Muscle layer of colon (tissue), 2 donors: ENCODE results near the gene FAT1.

Source experiments
- H3K27ac ChIP-seq: one replicate; pipeline ENCODE4 v1.7.0; 2013; ENCODE audit warnings: low read depth, mild to moderate bottlenecking, low read length, moderate library complexity
- H3K27me3 ChIP-seq, 2 donors: one replicate each; pipeline ENCODE4 v1.7.0; 2013; ENCODE audit warnings: low read length in 2 of 2, mild to moderate bottlenecking in 2 of 2; ENCODE audit not compliant: insufficient read depth in 2 of 2, control insufficient read depth in 1 of 2
- H3K36me3 ChIP-seq: one replicate; pipeline ENCODE4 v1.7.0; 2013; ENCODE audit warnings: mild to moderate bottlenecking, low read length; ENCODE audit not compliant: insufficient read depth
- H3K4me1 ChIP-seq: one replicate; pipeline ENCODE4 v1.7.0; 2013; ENCODE audit warnings: mild to moderate bottlenecking, low read length; ENCODE audit not compliant: insufficient read depth
- H3K4me3 ChIP-seq, 2 donors: one replicate each; pipeline ENCODE4 v1.7.0; 2013; ENCODE audit warnings: low read length in 2 of 2, low read depth in 1 of 2, mild to moderate bottlenecking in 1 of 2, moderate library complexity in 1 of 2
- H3K9ac ChIP-seq: one replicate; pipeline ENCODE4 v1.7.0; 2013; ENCODE audit warnings: low read length
- H3K9me3 ChIP-seq: one replicate; pipeline ENCODE4 v1.7.0; 2013; ENCODE audit warnings: mild to moderate bottlenecking, low read length
- donor health status: abdominal sarcoma.
- donor health status: Adenocarcinoma of cecum.

FAT1 gene

GRCh38 chr4:186729856-186730255 lies 6.2 kb upstream of the FAT1 start:
- no peaks in the 10 kb centered on the region for H3K27me3 ChIP-seq
- no peaks in the 10 kb centered on the region for H3K9me3 ChIP-seq
- no peaks in the 10 kb centered on the region for H3K36me3 ChIP-seq
- H3K4me3 ChIP-seq = no peak overlapping the region
- H3K4me1 ChIP-seq = no peaks in the 10 kb centered on the region
- H3K9ac ChIP-seq = no peak overlapping the region
- no peak overlapping the region for H3K27ac ChIP-seq

- Histone ChIP-seq H3K4me3 (no peak overlapping the region), H3K27ac (no peak overlapping the region), H3K4me1 (no peaks in the 10 kb centered on the region), H3K36me3 (no peaks in the 10 kb centered on the region), H3K27me3 (no peaks in the 10 kb centered on the region), H3K9ac (no peak overlapping the region), H3K9me3 (no peaks in the 10 kb centered on the region)
Observed at GRCh38 chr4:186728631-186729271, 5.1 kb upstream of the FAT1 start.

- Histone ChIP-seq H3K27ac (no peak overlapping the region), H3K36me3 (no peaks in the 10 kb centered on the region), H3K4me3 (no peak overlapping the region), H3K27me3 (no peaks in the 10 kb centered on the region), H3K9me3 (no peaks in the 10 kb centered on the region), H3K4me1 (no peaks in the 10 kb centered on the region), H3K9ac (no peak overlapping the region)
Observed at GRCh38 chr4:186727977-186728519, 4.4 kb upstream of the FAT1 start.

GRCh38 chr4:186727169-186727976 lies 3.7 kb upstream of the FAT1 start:
- H3K27me3 ChIP-seq = no peaks in the 10 kb centered on the region
- peak overlapping the region; percentile 58 for H3K9ac ChIP-seq
- H3K27ac ChIP-seq = peak overlapping the region; percentile 90
- H3K4me3 ChIP-seq = peak overlapping the region; percentile 63 to 97
- H3K4me1 ChIP-seq = no peaks in the 10 kb centered on the region
- no peaks in the 10 kb centered on the region for H3K36me3 ChIP-seq
- no peaks in the 10 kb centered on the region for H3K9me3 ChIP-seq

GRCh38 chr4:186726426-186727168 lies 2.9 kb upstream of the FAT1 start:
- Histone ChIP-seq H3K4me1 (peaks cover 5% of the 10 kb centered on the region), H3K4me3 (peak overlapping the region; percentile 63 to 97), H3K36me3 (no peaks in the 10 kb centered on the region), H3K27me3 (no peaks in the 10 kb centered on the region), H3K9me3 (no peaks in the 10 kb centered on the region), H3K27ac (peak overlapping the region; percentile 90), H3K9ac (peak overlapping the region; percentile 58)

GRCh38 chr4:186725469-186726425 lies 2.1 kb upstream of the FAT1 start:
- H3K27ac ChIP-seq = peak overlapping the region; percentile 90
- H3K9me3 ChIP-seq = no peaks in the 10 kb centered on the region
- H3K27me3 ChIP-seq = no peaks in the 10 kb centered on the region
- no peaks in the 10 kb centered on the region for H3K36me3 ChIP-seq
- peak overlapping the region; percentile 58 for H3K9ac ChIP-seq
- H3K4me3 ChIP-seq = peak overlapping the region; percentile 63 to 97
- peaks cover 11% of the 10 kb centered on the region for H3K4me1 ChIP-seq

GRCh38 chr4:186724864-186725468 lies 1.3 kb upstream of the FAT1 start:
- no peaks in the 10 kb centered on the region for H3K9me3 ChIP-seq
- H3K4me1 ChIP-seq = peaks cover 11% of the 10 kb centered on the region
- peak overlapping the region; percentile 63 to 97 for H3K4me3 ChIP-seq
- H3K9ac ChIP-seq = peak overlapping the region; percentile 51
- no peaks in the 10 kb centered on the region for H3K36me3 ChIP-seq
- H3K27me3 ChIP-seq = no peaks in the 10 kb centered on the region
- H3K27ac ChIP-seq = peak overlapping the region; percentile 90

- H3K4me3 ChIP-seq = peak overlapping the region; percentile 63 to 97
- H3K9ac ChIP-seq = peak overlapping the region; percentile 51
- H3K27ac ChIP-seq = peak overlapping the region; percentile 90
- no peaks in the 10 kb centered on the region for H3K27me3 ChIP-seq
- peaks cover 11% of the 10 kb centered on the region for H3K4me1 ChIP-seq
- H3K36me3 ChIP-seq = no peaks in the 10 kb centered on the region
- H3K9me3 ChIP-seq = no peaks in the 10 kb centered on the region
Observed at GRCh38 chr4:186724058-186724863, 605 bp upstream of the FAT1 start.

- peak overlapping the region; percentile 63 to 66 for H3K4me3 ChIP-seq
- no peaks in the 10 kb centered on the region for H3K36me3 ChIP-seq
- H3K27me3 ChIP-seq = no peaks in the 10 kb centered on the region
- peak overlapping the region; percentile 90 for H3K27ac ChIP-seq
- H3K9me3 ChIP-seq = no peaks in the 10 kb centered on the region
- H3K4me1 ChIP-seq = peaks cover 11% of the 10 kb centered on the region
- peak overlapping the region; percentile 37 for H3K9ac ChIP-seq
Observed at GRCh38 chr4:186722796-186723291, 812 bp downstream of the FAT1 start.
